ENCODE measurements around the gene CADM1. TPM values are rescaled to one million over a fixed set of nuclear protein-coding genes. Genes with fewer than 3 reads are reported as not detected.
A peak's percentile ranks its signal among the peaks of the same experiment; 100 is the strongest.

Gene CADM1
- total RNA-seq, 2 experiments from 2014 or later = 59.7 to 89.7 TPM

DNA sequence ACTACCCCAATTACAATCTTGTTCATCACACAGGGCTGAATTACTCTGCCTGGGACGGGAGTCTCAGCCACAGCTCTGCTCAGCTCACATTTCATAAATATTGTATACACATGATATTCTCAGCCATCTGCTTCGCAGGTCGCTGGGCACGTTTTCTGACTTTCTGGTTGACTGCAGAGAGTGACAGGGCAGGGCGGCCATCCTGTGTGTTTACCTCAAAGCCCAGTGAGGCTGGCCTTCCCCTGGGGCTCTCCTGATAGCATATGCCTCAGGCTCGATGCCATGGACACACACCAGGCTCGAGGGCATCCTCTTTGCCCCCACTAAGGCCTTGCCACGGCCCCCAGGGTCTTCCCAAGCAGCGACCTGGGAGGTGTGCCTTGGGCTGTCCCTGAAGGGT lies 345.0 kb downstream of the CADM1 start:
- Histone ChIP-seq H2AFZ (ENCODE audit: low read length) (no peak overlapping the region), H3K4me3 (ENCODE audit: low read depth, low read length, poor library complexity, severe bottlenecking) (no peak overlapping the region), H3K9me2 (ENCODE audit: insufficient read depth, low read length) (no peaks in the 10 kb centered on the region), H3K79me2 (ENCODE audit: insufficient read depth, low read depth, low read length) (no peaks in the 10 kb centered on the region), H3K9me3 (ENCODE audit: low read length) (no peaks in the 10 kb centered on the region), H3K4me1 (ENCODE audit: insufficient read depth, low read length, poor library complexity, severe bottlenecking) (no peaks in the 10 kb centered on the region), H4K20me1 (ENCODE audit: insufficient read depth, low read length) (no peaks in the 10 kb centered on the region), H3K36me3 (ENCODE audit: insufficient read depth, low read length) (no peaks in the 10 kb centered on the region), H3K4me2 (ENCODE audit: low read length) (no peak overlapping the region), H3K27ac (ENCODE audit: low read depth, low read length, poor library complexity, severe bottlenecking) (no peak overlapping the region)
- ChIA-PET POLR2A (interaction anchor here (0.6 kb wide), 1 partner anchor 29 kb away, joined by 9 read pairs; no protein-coding TSS in a partner anchor), CTCF (ENCODE audit: unreplicated experiment) (interaction anchor here (0.6 kb wide), 1 partner anchor 350 kb away, joined by 3 read pairs; no protein-coding TSS in a partner anchor)
- no peak for TF ChIP-seq CTCF (conservative IDR thresholded peaks at IDR 0.05; ENCODE audit: low read length)
- DNase-seq (ENCODE audit: low spot score) = peak; percentile 7
- intact Hi-C loops (cut with micrococcal nuclease; ENCODE audit: unreplicated experiment) = no loop called here
- BruUV-seq (replicated peaks) = no TSS peak

DNA sequence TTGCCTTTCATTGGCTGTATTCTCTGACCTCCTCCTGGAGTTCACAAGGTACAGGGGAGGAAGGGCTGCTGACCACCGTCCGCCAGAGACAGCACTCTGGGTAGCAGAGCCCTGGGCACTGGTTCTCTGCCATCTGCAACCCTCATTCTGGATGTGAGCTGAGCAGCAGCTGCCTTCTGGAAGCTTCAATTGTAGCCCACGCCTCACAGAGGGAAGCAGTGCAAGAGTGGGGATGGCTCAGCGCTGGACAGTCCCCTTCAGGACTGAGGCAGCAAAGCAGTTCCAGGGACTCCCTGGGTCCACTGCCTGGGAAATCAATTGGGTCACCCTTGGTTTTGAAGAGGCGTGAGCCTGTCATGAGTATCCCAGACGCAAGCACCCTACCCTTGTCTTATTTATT lies 346.2 kb downstream of the CADM1 start:
- no TSS peak for BruUV-seq (replicated peaks)
- H3K4me2 ChIP-seq (ENCODE audit: low read length) = no peak overlapping the region
- CTCF ChIA-PET (ENCODE audit: unreplicated experiment) = no interaction called here

GRCh38 chr11:115157247-115157646 lies 347.0 kb downstream of the CADM1 start:
- Histone ChIP-seq H2AFZ (ENCODE audit: low read length) (no peak overlapping the region), H4K20me1 (ENCODE audit: insufficient read depth, low read length) (no peaks in the 10 kb centered on the region), H3K4me1 (ENCODE audit: insufficient read depth, low read length, poor library complexity, severe bottlenecking) (no peaks in the 10 kb centered on the region), H3K4me3 (ENCODE audit: low read depth, low read length, poor library complexity, severe bottlenecking) (no peak overlapping the region), H3K79me2 (ENCODE audit: insufficient read depth, low read depth, low read length) (no peaks in the 10 kb centered on the region), H3K4me2 (ENCODE audit: low read length) (no peak overlapping the region), H3K9me2 (ENCODE audit: insufficient read depth, low read length) (no peaks in the 10 kb centered on the region), H3K36me3 (ENCODE audit: insufficient read depth, low read length) (no peaks in the 10 kb centered on the region), H3K9me3 (ENCODE audit: low read length) (no peaks in the 10 kb centered on the region), H3K27ac (ENCODE audit: low read depth, low read length, poor library complexity, severe bottlenecking) (no peak overlapping the region)
- no peak for DNase-seq (ENCODE audit: low spot score)
- intact Hi-C loops (cut with micrococcal nuclease; ENCODE audit: unreplicated experiment) = no loop called here
- ChIA-PET CTCF (ENCODE audit: unreplicated experiment) (no interaction called here), POLR2A (no interaction called here)
- no TSS peak for BruUV-seq (replicated peaks)
- TF ChIP-seq CTCF (conservative IDR thresholded peaks at IDR 0.05; ENCODE audit: low read length) (no peak), EZH2phosphoT487 (IDR thresholded peaks at IDR 0.05; ENCODE audit: borderline replicate concordance, low read depth, low read length) (no peak)

More for the DNA sequence above, 346.2 kb downstream of the CADM1 start:
- Histone ChIP-seq H3K9me2 (ENCODE audit: insufficient read depth, low read length) (no peaks in the 10 kb centered on the region), H3K4me3 (ENCODE audit: low read depth, low read length, poor library complexity, severe bottlenecking) (no peak overlapping the region), H3K79me2 (ENCODE audit: insufficient read depth, low read depth, low read length) (no peaks in the 10 kb centered on the region), H3K9me3 (ENCODE audit: low read length) (no peaks in the 10 kb centered on the region), H3K36me3 (ENCODE audit: insufficient read depth, low read length) (no peaks in the 10 kb centered on the region), H3K27ac (ENCODE audit: low read depth, low read length, poor library complexity, severe bottlenecking) (no peak overlapping the region), H3K4me1 (ENCODE audit: insufficient read depth, low read length, poor library complexity, severe bottlenecking) (no peaks in the 10 kb centered on the region), H2AFZ (ENCODE audit: low read length) (no peak overlapping the region), H4K20me1 (ENCODE audit: insufficient read depth, low read length) (no peaks in the 10 kb centered on the region)
- TF ChIP-seq EZH2phosphoT487 (IDR thresholded peaks at IDR 0.05; ENCODE audit: borderline replicate concordance, low read depth, low read length) = no peak
- TF ChIP-seq CTCF (conservative IDR thresholded peaks at IDR 0.05; ENCODE audit: low read length) = no peak
- no peak for DNase-seq (ENCODE audit: low spot score)
- intact Hi-C loops (cut with micrococcal nuclease; ENCODE audit: unreplicated experiment) = no loop called here
- POLR2A ChIA-PET = no interaction called here
